ENCODE results near the gene TMEM217.

- TF ChIP-seq, protein P1, sequence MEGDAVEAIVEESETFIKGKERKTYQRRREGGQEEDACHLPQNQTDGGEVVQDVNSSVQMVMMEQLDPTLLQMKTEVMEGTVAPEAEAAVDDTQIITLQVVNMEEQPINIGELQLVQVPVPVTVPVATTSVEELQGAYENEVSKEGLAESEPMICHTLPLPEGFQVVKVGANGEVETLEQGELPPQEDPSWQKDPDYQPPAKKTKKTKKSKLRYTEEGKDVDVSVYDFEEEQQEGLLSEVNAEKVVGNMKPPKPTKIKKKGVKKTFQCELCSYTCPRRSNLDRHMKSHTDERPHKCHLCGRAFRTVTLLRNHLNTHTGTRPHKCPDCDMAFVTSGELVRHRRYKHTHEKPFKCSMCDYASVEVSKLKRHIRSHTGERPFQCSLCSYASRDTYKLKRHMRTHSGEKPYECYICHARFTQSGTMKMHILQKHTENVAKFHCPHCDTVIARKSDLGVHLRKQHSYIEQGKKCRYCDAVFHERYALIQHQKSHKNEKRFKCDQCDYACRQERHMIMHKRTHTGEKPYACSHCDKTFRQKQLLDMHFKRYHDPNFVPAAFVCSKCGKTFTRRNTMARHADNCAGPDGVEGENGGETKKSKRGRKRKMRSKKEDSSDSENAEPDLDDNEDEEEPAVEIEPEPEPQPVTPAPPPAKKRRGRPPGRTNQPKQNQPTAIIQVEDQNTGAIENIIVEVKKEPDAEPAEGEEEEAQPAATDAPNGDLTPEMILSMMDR (conservative IDR thresholded peaks at IDR 0.05; ENCODE audit: low read depth, low read length) = peak; percentile 15; the same call in 1 of the 2 replicates
- TF ChIP-seq EZH2 (IDR thresholded peaks at IDR 0.05; ENCODE audit: low read length, unreplicated experiment) = no peak
Measured at GRCh38 chr6:37170273-37171200, 87.4 kb downstream of the TMEM217 start.
